Right hindlimb (tissue), 1 donor: ENCODE results near the gene KCNIP2.
"Not testable (repeated sequence)": the region's sequence is repeated elsewhere in the genome, so short reads cannot be mapped to it uniquely, and the experiment has no call there.

Experiments used
- DNase-seq: peaks from one replicate; pipeline ENCODE4 v3.0.0-alpha.2; 2018

The KCNIP2 gene

DNA sequence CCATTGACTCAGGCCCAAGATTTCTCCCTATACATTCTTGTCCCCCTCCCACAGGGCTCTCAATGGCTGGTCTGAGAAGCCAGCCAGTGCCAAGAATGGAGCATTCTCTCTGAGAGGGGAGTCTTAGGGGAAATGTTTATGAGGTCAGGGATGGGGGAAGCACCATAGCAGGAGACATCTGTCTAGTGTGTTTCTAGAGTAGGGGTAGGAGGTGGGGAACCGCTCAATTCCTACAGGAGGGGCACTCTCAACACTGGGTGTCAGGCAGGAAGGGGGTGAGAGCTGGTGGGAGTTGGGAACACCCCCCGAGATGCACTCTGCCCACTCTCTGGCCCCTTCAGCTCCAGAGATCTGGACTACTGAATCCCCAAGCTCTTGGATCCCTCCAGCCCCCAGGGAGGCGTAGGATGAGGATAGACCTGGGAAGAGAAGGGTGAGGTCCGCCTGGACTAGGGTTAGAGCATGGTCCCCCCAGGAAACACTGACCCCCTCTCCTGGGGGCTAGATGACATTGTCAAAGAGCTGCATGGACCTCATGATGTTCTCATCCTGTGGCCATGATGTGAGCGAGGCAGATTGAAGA lies 16.7 kb downstream of the KCNIP2 start:
- DNase-seq, result no peak

- no peak for DNase-seq
Observed at GRCh38 chr10:101824736-101825135, 18.9 kb downstream of the KCNIP2 start.

- no peak for DNase-seq
Observed at GRCh38 chr10:101818872-101819633, 24.5 kb downstream of the KCNIP2 start.

- DNase-seq, result peak; percentile 99
Observed at GRCh38 chr10:101818119-101818871, 25.3 kb downstream of the KCNIP2 start, which contains the start of gene OGA. Gene OGA (minus strand): TSS chr10:101818444. CDS start chr10:101818022, 422 bp downstream.

- peak; percentile 91 for DNase-seq
Observed at GRCh38 chr10:101817337-101818118, 26.1 kb downstream of the KCNIP2 start.

- DNase-seq, result no peak
Observed at GRCh38 chr10:101816913-101817336, 26.7 kb downstream of the KCNIP2 start.

DNA sequence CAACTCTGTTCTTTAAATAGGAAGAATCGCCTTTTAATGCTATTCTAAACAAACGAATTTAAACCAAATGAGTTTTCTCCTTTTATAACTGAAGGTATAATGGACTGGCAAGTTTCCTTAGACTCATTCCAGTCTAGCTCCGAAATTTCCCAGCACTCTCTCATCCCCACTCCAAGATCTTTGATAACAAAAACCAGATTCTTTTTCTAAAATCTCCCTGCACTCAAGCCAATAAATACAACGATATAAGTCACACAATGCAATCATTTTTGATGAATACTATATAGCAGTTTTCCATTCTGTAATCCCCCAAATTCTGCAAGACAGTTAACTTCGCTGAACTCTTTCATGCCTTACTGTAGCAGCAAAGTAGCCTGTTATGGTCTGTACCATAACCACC lies 27.2 kb downstream of the KCNIP2 start:
- no peak for DNase-seq

GRCh38 chr10:101814466-101815071 lies 29.0 kb downstream of the KCNIP2 start:
- no peak for DNase-seq

GRCh38 chr10:101812606-101813005 lies 31.0 kb downstream of the KCNIP2 start:
- DNase-seq, result no peak

GRCh38 chr10:101807158-101807557 lies 36.4 kb downstream of the KCNIP2 start:
- no peak for DNase-seq

DNA sequence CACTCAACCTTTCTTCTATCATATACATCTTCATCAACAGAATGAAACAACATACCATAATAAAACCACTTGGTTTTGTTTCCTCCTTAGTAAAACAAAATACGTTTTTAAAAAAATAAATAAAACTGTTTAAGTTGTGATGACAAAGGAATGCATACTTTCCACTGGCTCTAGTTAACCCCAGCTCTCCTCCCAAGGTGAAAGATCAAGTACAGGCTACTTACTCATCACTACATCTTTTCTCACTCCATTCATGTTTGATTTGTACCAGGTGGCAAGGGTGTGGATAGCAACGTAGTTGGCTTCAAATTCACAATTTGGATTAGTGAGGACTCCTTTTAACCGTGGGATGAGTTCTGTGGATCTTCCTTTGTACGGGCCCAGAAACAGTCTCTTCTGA lies 40.1 kb downstream of the KCNIP2 start:
- DNase-seq, result no peak

DNA sequence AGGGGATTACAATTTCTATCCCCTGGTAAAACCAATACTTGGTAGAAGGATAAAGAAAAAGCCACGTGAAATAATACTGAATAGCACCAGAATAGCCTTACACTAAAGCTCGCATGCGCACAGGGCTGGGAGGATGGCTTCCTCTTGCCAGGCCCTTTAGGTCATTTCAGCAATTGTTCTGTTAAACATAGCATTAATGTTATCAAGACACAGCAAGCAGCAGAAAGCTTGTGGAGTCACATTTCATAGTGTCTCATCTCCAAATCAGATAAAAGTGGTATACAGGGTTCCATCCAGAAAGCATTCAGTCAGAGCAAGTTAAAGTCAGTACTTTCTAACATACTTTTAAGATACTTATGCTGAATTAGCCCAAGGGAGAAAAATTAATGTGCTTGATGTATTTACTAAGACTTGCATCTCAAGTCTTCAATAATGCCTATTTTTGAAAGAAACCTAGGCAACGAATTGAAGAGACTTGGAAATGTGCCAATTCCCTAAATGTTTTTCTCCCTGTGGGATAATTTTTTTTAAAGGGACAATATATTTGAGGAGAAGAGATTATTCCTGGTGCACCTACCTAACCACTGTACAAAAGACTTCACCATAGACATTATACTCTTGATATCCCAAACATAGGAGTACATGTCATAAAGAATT lies 46.1 kb downstream of the KCNIP2 start:
- no peak for DNase-seq

- DNase-seq, result no peak
Observed at GRCh38 chr10:101793526-101793925, 50.1 kb downstream of the KCNIP2 start.

DNA sequence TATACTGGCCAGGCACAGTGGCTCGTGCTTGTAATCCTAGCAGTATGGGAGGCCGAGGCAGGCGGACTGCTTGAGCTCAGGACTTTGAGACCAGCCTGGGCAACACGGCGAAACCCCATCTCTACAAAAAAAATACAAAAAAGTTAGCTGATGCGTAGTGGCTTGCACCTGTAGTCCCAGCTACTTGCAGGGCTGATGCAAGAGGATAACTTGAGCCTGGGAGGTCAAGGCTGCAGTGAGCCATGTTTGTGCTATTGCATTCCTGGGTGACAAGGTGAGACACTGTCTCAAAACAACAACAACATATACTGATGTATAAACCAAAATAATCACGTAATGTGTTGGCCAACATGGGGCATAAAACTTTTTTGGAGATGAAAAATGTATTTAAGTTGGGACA lies 53.9 kb downstream of the KCNIP2 start:
- no peak for DNase-seq

DNA sequence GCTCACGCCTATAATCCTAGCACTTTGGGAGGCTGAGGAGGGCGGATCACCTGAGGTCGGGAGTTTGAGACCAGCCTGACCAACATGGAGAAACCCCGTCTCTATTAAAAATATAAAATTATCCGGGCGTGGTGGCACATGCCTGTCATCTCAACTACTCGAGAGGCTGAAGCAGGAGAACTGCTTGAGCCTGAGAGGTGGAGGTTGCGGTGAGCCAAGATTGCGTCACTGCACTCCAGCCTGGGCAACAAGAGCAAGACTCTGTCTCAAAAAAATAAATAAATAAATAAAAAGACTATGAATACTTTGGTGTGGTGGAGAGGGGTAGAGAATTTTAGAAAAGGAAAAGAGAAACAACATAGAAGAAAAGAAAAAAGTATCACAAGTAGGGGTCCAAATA lies 54.4 kb downstream of the KCNIP2 start:
- DNase-seq, result not testable (repeated sequence)

DNA sequence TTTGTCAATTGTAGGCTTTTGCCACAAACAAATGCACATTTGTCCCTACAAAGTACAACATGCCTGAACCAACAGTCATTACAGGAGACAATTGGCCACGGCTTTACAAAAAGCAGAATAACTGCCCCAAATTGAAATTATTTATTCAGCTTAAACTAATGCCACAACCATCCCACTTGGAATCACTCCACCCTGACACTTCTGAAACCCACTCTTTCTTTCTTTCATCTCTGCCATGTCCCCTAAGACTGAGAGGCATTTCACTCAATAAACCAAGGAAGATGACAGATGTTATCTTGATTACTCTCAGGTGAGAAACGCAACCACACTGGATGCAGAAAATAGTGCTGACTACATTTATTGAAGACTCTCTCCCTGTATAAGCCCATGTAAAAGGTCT lies 57.8 kb downstream of the KCNIP2 start:
- DNase-seq, result no peak

DNA sequence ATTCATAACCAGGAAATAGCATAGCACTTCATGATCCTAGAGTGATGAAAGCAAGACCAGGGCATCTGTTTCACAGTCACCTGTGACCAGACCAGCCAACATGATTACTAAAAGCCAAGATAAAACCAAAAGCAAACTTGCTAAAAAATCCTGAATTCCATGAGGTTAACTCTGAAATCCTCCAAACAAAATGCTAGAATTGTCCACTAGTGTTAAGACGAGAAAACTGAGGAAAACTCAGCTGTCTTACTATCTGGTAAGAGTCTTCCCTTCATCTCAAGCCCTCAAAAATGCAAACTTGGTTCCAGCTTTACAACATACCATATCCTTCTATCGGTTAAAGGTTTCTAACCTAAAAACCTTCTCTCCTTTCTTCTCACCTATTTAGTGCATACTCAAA lies 59.0 kb downstream of the KCNIP2 start:
- DNase-seq, result no peak

GRCh38 chr10:101783736-101784118 lies 59.9 kb downstream of the KCNIP2 start:
- DNase-seq, result no peak

- peak; percentile 93 for DNase-seq
Observed at GRCh38 chr10:101782811-101783735, 60.5 kb downstream of the KCNIP2 start, which contains the start of gene NPM3. Gene NPM3 (minus strand): TSS chr10:101783446. CDS start chr10:101783390, 56 bp downstream.

DNA sequence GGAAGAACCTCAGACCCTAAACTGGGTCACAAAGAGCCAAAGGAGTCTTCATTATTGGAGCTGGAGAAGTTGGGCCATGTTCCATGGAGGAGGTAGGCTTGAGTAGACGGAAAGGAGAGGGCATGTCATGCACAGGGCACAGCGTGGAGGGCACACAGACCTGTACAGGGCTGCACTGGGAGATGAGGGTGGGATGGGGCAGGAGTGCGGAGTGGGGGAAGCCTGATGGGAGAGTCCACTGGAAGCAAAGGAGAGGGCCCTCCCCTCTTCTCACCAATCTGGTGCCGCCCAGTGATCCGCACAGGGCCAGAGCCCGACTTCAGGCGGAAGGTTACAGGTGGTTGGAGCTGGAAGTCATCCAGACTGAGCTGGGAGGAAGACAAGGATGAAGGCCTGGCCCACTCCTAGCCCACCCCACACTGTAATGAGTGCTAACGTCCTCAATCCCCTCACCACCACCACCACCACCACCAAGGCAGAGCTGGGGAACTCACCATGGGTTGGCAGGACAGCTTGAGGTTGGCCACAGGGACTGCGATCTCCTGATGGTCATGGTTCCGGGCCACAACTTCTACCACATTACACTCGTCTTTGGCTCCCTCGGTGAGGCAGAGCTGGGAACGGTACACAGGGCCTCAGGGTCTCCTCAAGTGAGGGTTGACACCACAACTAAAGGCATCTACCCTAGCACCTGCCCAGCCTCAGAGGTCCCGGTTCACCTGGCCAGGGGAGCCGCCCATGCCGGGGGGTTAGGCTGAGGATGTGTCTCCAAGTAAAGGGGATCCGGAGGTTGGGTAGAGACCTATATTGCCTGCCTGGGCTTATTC lies 61.4 kb downstream of the KCNIP2 start:
- DNase-seq, result no peak
